Measurements from ENCODE around the gene AHCYL1. TPM values are rescaled to one million over a fixed set of nuclear protein-coding genes. Genes with fewer than 3 reads are reported as not detected.

Gene AHCYL1
- total RNA-seq, 2 experiments from 2014 or later, result 79.1 to 82.6 TPM

DNA sequence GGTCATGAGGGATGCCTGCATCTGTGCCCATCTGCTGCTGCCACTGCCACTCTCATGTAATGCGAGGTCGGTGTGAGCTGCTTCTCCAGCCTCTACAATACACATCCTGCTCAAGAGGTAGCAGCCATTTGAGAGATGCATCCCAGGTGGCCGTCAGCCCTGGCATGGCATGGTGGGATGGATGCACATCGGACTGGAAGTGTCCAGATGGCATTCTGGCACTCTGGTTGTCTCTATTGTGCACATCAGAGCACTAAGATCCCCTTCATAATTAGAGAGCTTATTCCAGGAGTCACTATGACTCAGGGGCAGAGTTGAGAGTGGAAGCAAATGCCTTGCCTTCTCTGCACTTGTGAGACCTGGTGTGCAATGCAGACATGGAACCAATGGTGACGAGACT lies 53.7 kb downstream of the AHCYL1 start:
- intact Hi-C loops (cut with DNase I, micrococcal nuclease), result no loop called here
- DNase-seq (no peak), ATAC-seq (no peak)
- CTCF ChIA-PET, result interaction anchor here (1.8 to 5.2 kb wide), 3 partner anchors 9 to 22 kb away, joined by 6 to 37 read pairs (median 19); no protein-coding TSS in a partner anchor
- H3K9me3 Mint-ChIP-seq (ENCODE audit: low read depth), result no peaks in the 10 kb centered on the region
- no peaks in the 10 kb centered on the region for H3K27me3 Mint-ChIP-seq
- H3K4me3 Mint-ChIP-seq, result no peak overlapping the region
- peaks cover 38% of the 10 kb centered on the region for H3K4me1 Mint-ChIP-seq
- H3K27ac Mint-ChIP-seq, result no peak overlapping the region
- POLR2A ChIA-PET, result interaction anchor here (0.6 kb wide), 1 partner anchor 867 kb away, joined by 4 read pairs; no protein-coding TSS in a partner anchor
- peaks cover 32% of the 10 kb centered on the region for H3K36me3 Mint-ChIP-seq (ENCODE audit: low read depth)

DNA sequence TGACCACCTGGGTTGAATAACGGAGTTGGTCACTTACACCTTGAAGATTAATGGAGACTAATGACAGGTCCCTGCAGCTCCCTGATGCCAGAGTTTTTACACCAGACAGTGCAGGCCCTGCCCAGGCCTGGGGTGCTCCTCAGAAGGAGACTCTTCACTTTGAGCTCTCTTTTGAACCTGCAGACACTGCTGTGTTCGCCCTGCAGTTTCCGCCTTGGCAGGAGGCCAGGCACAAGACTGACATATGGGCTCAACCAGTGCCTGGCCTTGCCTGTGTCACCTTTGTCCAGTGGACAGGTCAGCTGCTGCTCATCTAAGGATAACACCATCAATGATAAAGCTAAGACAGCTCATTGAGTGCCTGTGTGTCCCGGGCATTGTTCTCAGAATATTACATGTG lies 55.1 kb downstream of the AHCYL1 start:
- ChIA-PET POLR2A (no interaction called here), CTCF (interaction anchor here (0.6 to 3.5 kb wide), 4 partner anchors 10 to 23 kb away, joined by 3 to 19 read pairs (median 6); no protein-coding TSS in a partner anchor)
- no peak for ATAC-seq
- Mint-ChIP-seq H3K27me3 (no peaks in the 10 kb centered on the region), H3K4me1 (peaks cover 28% of the 10 kb centered on the region), H3K9me3 (ENCODE audit: low read depth) (no peaks in the 10 kb centered on the region), H3K27ac (no peak overlapping the region), H3K36me3 (ENCODE audit: low read depth) (peaks cover 39% of the 10 kb centered on the region), H3K4me3 (no peak overlapping the region)
- DNase-seq, result no peak
- intact Hi-C loops (cut with DNase I, micrococcal nuclease), result no loop called here

DNA sequence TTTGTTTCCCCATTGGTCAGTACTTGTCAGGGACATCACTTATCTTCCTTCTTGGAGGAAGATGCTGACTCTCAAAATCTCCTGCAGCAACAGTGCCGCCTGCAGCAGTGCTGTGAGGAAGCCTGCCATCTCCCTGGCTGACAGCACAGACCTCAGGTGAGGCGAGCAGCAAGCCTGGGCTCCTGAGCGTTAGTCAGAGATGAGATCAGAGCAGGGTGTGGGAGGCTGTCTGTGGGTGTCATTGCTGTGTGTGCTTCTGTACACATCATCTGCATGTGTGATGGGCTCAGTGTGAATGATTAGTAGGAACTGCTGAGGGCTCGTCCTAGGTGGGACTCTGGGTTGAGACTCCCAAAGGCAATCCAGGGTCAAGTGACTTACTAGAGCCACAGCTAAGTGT lies 56.0 kb downstream of the AHCYL1 start:
- POLR2A ChIA-PET, result interaction anchor here (0.9 kb wide), 1 partner anchor 20 kb away, joined by 3 read pairs; no protein-coding TSS in a partner anchor
- Mint-ChIP-seq H3K4me3 (no peak overlapping the region), H3K27me3 (no peaks in the 10 kb centered on the region)

GRCh38 chr1:110043016-110043415 lies 58.5 kb downstream of the AHCYL1 start:
- Mint-ChIP-seq H3K27me3 (no peaks in the 10 kb centered on the region), H3K4me1 (peaks cover 10% of the 10 kb centered on the region), H3K4me3 (no peak overlapping the region), H3K27ac (no peak overlapping the region), H3K36me3 (ENCODE audit: low read depth) (peaks cover 53% of the 10 kb centered on the region), H3K9me3 (ENCODE audit: low read depth) (no peaks in the 10 kb centered on the region)
- ATAC-seq (no peak), DNase-seq (no peak)
- intact Hi-C loops (cut with DNase I, micrococcal nuclease), result no loop called here
- POLR2A ChIA-PET, result interaction anchor here (0.8 kb wide), 1 partner anchor 168 kb away, joined by 4 read pairs; no protein-coding TSS in a partner anchor
- CTCF ChIA-PET, result interaction anchor here (1.0 to 1.6 kb wide), 5 partner anchors 8 to 71 kb away, joined by 3 to 5 read pairs (median 3); partner anchors contain the start of gene STRIP1

More for the DNA sequence above, 56.0 kb downstream of the AHCYL1 start:
- ATAC-seq (peak; percentile 94), DNase-seq (peak; percentile 69)
- peak overlapping the region; percentile 35 for H3K27ac Mint-ChIP-seq
- peaks cover 45% of the 10 kb centered on the region for H3K36me3 Mint-ChIP-seq (ENCODE audit: low read depth)
- CTCF ChIA-PET, result interaction anchor here (0.9 to 3.5 kb wide), 4 partner anchors 13 to 156 kb away, joined by 4 to 19 read pairs (median 6); no protein-coding TSS in a partner anchor
- intact Hi-C loops (cut with DNase I, micrococcal nuclease), result no loop called here
- H3K9me3 Mint-ChIP-seq (ENCODE audit: low read depth), result no peaks in the 10 kb centered on the region
- H3K4me1 Mint-ChIP-seq, result peaks cover 23% of the 10 kb centered on the region

DNA sequence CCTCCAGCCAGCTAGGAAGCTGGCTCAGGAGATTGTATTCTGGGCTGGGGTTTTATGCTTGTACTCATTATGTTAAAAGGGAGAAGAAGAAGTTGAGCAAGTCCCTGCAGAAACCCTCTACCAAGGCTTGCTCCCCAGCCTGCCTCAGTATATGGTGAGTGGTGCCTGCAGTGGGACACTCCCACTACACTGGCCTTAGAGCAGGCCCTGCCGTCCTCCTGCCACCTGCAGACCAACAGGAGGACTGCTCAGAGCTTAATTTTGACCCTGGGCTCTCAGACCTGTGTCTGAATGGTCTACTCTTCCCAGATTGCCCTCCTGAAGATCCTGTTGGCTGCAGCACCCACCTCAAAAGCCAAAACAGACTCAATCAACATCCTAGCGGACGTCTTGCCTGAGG lies 62.9 kb downstream of the AHCYL1 start:
- H3K4me1 Mint-ChIP-seq, result no peaks in the 10 kb centered on the region
- H3K9me3 Mint-ChIP-seq (ENCODE audit: low read depth), result no peaks in the 10 kb centered on the region
- ATAC-seq, result no peak
- H3K36me3 Mint-ChIP-seq (ENCODE audit: low read depth), result peaks cover 52% of the 10 kb centered on the region
- POLR2A ChIA-PET, result no interaction called here
- H3K27ac Mint-ChIP-seq, result no peak overlapping the region
- no peaks in the 10 kb centered on the region for H3K27me3 Mint-ChIP-seq
- no peak for DNase-seq
- intact Hi-C loops (cut with DNase I, micrococcal nuclease), result no loop called here
- CTCF ChIA-PET, result interaction anchor here (1.0 to 1.1 kb wide), 2 partner anchors 13 to 20 kb away, joined by 3 to 5 read pairs; no protein-coding TSS in a partner anchor
- no peak overlapping the region for H3K4me3 Mint-ChIP-seq

DNA sequence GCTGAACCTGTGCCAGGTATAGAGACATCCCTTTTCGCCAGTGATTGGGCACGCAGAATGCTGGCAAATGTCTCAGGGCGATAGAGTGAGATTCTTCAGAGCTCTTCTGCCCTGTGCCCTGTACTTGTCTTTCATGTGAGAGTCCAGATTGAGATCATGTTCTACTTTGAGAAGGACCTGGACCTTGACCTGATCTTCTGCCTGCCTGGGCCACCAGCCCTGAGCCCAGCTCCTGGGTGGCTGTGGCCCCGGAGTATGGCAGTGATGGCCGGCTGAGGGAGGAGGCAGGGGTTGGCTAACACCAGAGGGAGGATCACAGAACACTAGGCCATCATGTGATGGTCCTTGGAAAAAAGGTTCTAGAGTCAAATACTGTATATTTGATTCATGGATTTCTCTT lies 63.7 kb downstream of the AHCYL1 start:
- Mint-ChIP-seq H3K4me3 (no peak overlapping the region), H3K4me1 (no peaks in the 10 kb centered on the region), H3K27ac (no peak overlapping the region), H3K9me3 (ENCODE audit: low read depth) (no peaks in the 10 kb centered on the region), H3K27me3 (no peaks in the 10 kb centered on the region), H3K36me3 (ENCODE audit: low read depth) (peaks cover 54% of the 10 kb centered on the region)
- ATAC-seq (no peak), DNase-seq (no peak)
- ChIA-PET POLR2A (interaction anchor here (0.7 kb wide), 1 partner anchor 9 kb away, joined by 3 read pairs; no protein-coding TSS in a partner anchor), CTCF (interaction anchor here (1.0 to 1.2 kb wide), 3 partner anchors 12 to 57 kb away, joined by 3 to 6 read pairs (median 5); no protein-coding TSS in a partner anchor)
- intact Hi-C loops (cut with DNase I, micrococcal nuclease), result no loop called here

- no peaks in the 10 kb centered on the region for H3K4me1 Mint-ChIP-seq
- DNase-seq (no peak), ATAC-seq (no peak)
- POLR2A ChIA-PET, result no interaction called here
- intact Hi-C loops (cut with DNase I, micrococcal nuclease), result no loop called here
- H3K27me3 Mint-ChIP-seq, result no peaks in the 10 kb centered on the region
- H3K36me3 Mint-ChIP-seq (ENCODE audit: low read depth), result peaks cover 57% of the 10 kb centered on the region
- no peak overlapping the region for H3K27ac Mint-ChIP-seq
- no peak overlapping the region for H3K4me3 Mint-ChIP-seq
- no peaks in the 10 kb centered on the region for H3K9me3 Mint-ChIP-seq (ENCODE audit: low read depth)
- CTCF ChIA-PET, result interaction anchor here (1.0 to 13.6 kb wide), 5 partner anchors 13 to 57 kb away, joined by 3 to 191 read pairs (median 6); no protein-coding TSS in a partner anchor
Measured at GRCh38 chr1:110048923-110049601, 64.5 kb downstream of the AHCYL1 start.

- no peak for DNase-seq
- Mint-ChIP-seq H3K4me1 (no peaks in the 10 kb centered on the region), H3K9me3 (ENCODE audit: low read depth) (no peaks in the 10 kb centered on the region), H3K27me3 (no peaks in the 10 kb centered on the region), H3K27ac (no peak overlapping the region), H3K4me3 (no peak overlapping the region), H3K36me3 (ENCODE audit: low read depth) (peaks cover 55% of the 10 kb centered on the region)
- intact Hi-C loops (cut with DNase I, micrococcal nuclease), result loop anchor here in 1 of 2 experiments (5.0 kb wide), 1 partner anchor 412 kb away; no protein-coding TSS in a partner anchor
- ATAC-seq, result no peak
- CTCF ChIA-PET, result interaction anchor here (0.5 to 13.6 kb wide), 10 partner anchors 10 to 551 kb away, joined by 3 to 191 read pairs (median 4); partner anchors contain the start of gene STRIP1
- POLR2A ChIA-PET, result interaction anchor here (0.7 kb wide), 1 partner anchor 34 kb away, joined by 3 read pairs; no protein-coding TSS in a partner anchor
Measured at GRCh38 chr1:110049801-110050601, 65.4 kb downstream of the AHCYL1 start.

- ChIA-PET CTCF (interaction anchor here (0.5 to 13.6 kb wide), 10 partner anchors 9 to 551 kb away, joined by 3 to 191 read pairs (median 12); partner anchors contain the start of gene STRIP1), POLR2A (interaction anchor here (0.7 kb wide), 1 partner anchor 33 kb away, joined by 3 read pairs; no protein-coding TSS in a partner anchor)
- no peak overlapping the region for H3K27ac Mint-ChIP-seq
- ATAC-seq (no peak), DNase-seq (no peak)
- intact Hi-C loops (cut with DNase I, micrococcal nuclease), result loop anchor here in 1 of 2 experiments (5.0 kb wide), 1 partner anchor 412 kb away; no protein-coding TSS in a partner anchor
- no peaks in the 10 kb centered on the region for H3K9me3 Mint-ChIP-seq (ENCODE audit: low read depth)
- no peaks in the 10 kb centered on the region for H3K4me1 Mint-ChIP-seq
- no peaks in the 10 kb centered on the region for H3K27me3 Mint-ChIP-seq
- H3K36me3 Mint-ChIP-seq (ENCODE audit: low read depth), result peaks cover 54% of the 10 kb centered on the region
- H3K4me3 Mint-ChIP-seq, result no peak overlapping the region
Measured at GRCh38 chr1:110050602-110051261, 66.2 kb downstream of the AHCYL1 start.

DNA sequence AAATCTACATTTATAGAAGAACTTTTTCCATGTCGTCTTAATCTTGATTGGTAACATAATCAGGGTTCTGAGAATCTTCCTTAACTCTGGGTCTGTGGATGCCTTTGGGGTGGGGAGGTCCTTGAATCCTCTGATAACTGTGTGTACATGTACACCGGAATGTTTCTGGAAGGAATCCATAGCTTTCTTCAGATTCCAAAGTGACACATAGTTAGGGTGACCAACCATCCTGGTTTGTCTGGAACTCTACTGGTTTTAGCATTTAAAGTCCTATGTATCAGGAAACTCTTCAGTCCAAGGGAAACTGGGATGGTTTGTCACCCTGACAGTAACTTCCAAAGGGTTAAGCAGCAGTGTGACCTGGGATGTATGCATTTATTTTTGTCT lies 66.7 kb downstream of the AHCYL1 start:
- no peak overlapping the region for H3K27ac Mint-ChIP-seq
- H3K9me3 Mint-ChIP-seq (ENCODE audit: low read depth), result no peaks in the 10 kb centered on the region
- no peaks in the 10 kb centered on the region for H3K27me3 Mint-ChIP-seq
- no peak overlapping the region for H3K4me3 Mint-ChIP-seq
- DNase-seq (no peak), ATAC-seq (no peak)
- no peaks in the 10 kb centered on the region for H3K4me1 Mint-ChIP-seq
- POLR2A ChIA-PET, result no interaction called here
- peaks cover 53% of the 10 kb centered on the region for H3K36me3 Mint-ChIP-seq (ENCODE audit: low read depth)
- CTCF ChIA-PET, result interaction anchor here (0.9 to 13.6 kb wide), 9 partner anchors 9 to 66 kb away, joined by 3 to 191 read pairs (median 18); partner anchors contain the start of gene STRIP1
- intact Hi-C loops (cut with DNase I, micrococcal nuclease), result loop anchor here in 1 of 2 experiments (5.0 kb wide), 1 partner anchor 411 kb away; no protein-coding TSS in a partner anchor
